ENCODE data around the gene VPS13D.

Gene VPS13D

GRCh38 chr1:12472798-12473551, 243.1 kb downstream of the VPS13D start:
- Histone ChIP-seq H3K9ac (ENCODE audit: low read depth, low read length) (no peak overlapping the region), H3K27me3 (ENCODE audit: control insufficient read depth, insufficient read depth, low read length) (no peaks in the 10 kb centered on the region), H3K36me3 (ENCODE audit: insufficient read depth, low read length) (peaks cover 8% of the 10 kb centered on the region), H3K9me3 (replicated peaks; ENCODE audit: low read length) (no peaks in the 10 kb centered on the region), H3K4me2 (ENCODE audit: low read length) (no peak overlapping the region), H3K4me3 (ENCODE audit: low read length) (no peak overlapping the region), H3K4me1 (ENCODE audit: control insufficient read depth, insufficient read depth, low read length) (peaks cover 28% of the 10 kb centered on the region)

DNA sequence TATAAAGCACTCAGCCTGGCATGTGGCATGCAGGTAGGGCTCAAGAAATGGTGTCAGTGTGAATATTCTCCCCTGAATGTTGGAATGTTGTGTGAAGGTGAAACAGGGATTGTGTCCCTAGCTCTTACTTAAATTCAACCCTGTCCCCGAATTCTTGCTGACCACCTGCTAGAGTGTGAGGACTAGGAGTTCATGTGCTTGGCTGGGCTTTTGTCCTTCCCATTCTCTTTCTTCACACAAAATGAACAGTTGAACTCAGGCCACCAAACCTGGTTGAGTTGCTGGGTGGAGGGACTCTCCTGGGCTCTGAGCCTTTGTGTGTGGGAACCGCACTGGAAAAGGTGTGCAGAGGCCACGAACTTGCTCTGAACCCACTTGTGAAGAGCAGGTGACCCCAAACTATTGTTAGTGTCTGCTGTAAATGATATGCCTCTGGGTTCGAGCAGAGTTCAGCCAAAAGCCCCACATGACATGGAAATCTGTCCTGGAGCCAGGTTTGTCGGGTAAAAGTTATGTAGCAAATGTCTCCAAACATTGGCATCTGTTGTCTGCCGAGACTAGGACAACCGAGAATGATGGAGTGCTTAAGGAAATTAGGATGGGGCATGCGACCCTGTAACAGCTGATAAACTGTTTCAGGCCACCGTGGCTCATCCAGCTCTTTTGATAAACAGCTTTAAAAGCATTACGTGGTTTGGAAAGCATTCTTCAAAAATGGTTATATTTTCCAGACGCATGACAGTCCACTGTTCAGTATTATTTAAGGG, 243.9 kb downstream of the VPS13D start:
- H3K36me3 ChIP-seq (ENCODE audit: insufficient read depth, low read length), result peaks cover 8% of the 10 kb centered on the region
- H3K9me3 ChIP-seq (replicated peaks; ENCODE audit: low read length), result no peaks in the 10 kb centered on the region
- no peak overlapping the region for H3K4me2 ChIP-seq (ENCODE audit: low read length)
- no peak overlapping the region for H3K4me3 ChIP-seq (ENCODE audit: low read length)
- H3K9ac ChIP-seq (ENCODE audit: low read depth, low read length), result no peak overlapping the region
- peaks cover 36% of the 10 kb centered on the region for H3K4me1 ChIP-seq (ENCODE audit: control insufficient read depth, insufficient read depth, low read length)
- no peaks in the 10 kb centered on the region for H3K27me3 ChIP-seq (ENCODE audit: control insufficient read depth, insufficient read depth, low read length)

- H3K36me3 ChIP-seq (ENCODE audit: insufficient read depth, low read length), result peaks cover 17% of the 10 kb centered on the region
- H3K27me3 ChIP-seq (ENCODE audit: control insufficient read depth, insufficient read depth, low read length), result no peaks in the 10 kb centered on the region
- H3K4me1 ChIP-seq (ENCODE audit: control insufficient read depth, insufficient read depth, low read length), result peaks cover 45% of the 10 kb centered on the region
- H3K9ac ChIP-seq (ENCODE audit: low read depth, low read length), result no peak overlapping the region
- no peak overlapping the region for H3K4me2 ChIP-seq (ENCODE audit: low read length)
- no peak overlapping the region for H3K4me3 ChIP-seq (ENCODE audit: low read length)
- no peaks in the 10 kb centered on the region for H3K9me3 ChIP-seq (replicated peaks; ENCODE audit: low read length)
Measured at GRCh38 chr1:12475101-12475500, 245.3 kb downstream of the VPS13D start.

DNA sequence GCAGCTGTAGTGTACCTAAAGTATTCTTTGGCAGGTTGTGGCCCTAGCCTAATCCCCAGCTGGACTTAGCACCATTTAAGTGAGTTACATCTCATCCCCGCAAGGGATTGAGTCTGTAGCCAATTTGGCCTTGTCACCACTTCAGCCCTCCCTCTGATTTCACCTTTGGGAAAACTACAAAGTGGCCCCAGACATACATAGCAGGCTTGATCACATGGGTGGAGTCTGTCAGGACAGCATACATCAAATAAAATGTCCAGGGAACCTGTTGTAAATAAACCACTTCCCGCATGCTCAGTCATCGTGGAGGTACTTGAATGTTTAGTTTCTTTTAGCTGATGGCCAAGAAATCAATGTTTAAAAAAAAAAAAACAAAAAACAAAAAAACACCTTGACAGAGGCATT, 245.7 kb downstream of the VPS13D start:
- H3K4me3 ChIP-seq (ENCODE audit: low read length), result no peak overlapping the region
- peaks cover 17% of the 10 kb centered on the region for H3K36me3 ChIP-seq (ENCODE audit: insufficient read depth, low read length)
- no peak overlapping the region for H3K4me2 ChIP-seq (ENCODE audit: low read length)
- H3K27me3 ChIP-seq (ENCODE audit: control insufficient read depth, insufficient read depth, low read length), result no peaks in the 10 kb centered on the region
- H3K9ac ChIP-seq (ENCODE audit: low read depth, low read length), result no peak overlapping the region
- H3K4me1 ChIP-seq (ENCODE audit: control insufficient read depth, insufficient read depth, low read length), result peaks cover 49% of the 10 kb centered on the region
- no peaks in the 10 kb centered on the region for H3K9me3 ChIP-seq (replicated peaks; ENCODE audit: low read length)

- Histone ChIP-seq H3K9ac (ENCODE audit: low read depth, low read length) (no peak overlapping the region), H3K4me1 (ENCODE audit: control insufficient read depth, insufficient read depth, low read length) (peaks cover 54% of the 10 kb centered on the region), H3K4me2 (ENCODE audit: low read length) (no peak overlapping the region), H3K27me3 (ENCODE audit: control insufficient read depth, insufficient read depth, low read length) (no peaks in the 10 kb centered on the region), H3K36me3 (ENCODE audit: insufficient read depth, low read length) (peaks cover 17% of the 10 kb centered on the region), H3K4me3 (ENCODE audit: low read length) (no peak overlapping the region), H3K9me3 (replicated peaks; ENCODE audit: low read length) (no peaks in the 10 kb centered on the region)
Measured at GRCh38 chr1:12475947-12476346, 246.1 kb downstream of the VPS13D start.

DNA sequence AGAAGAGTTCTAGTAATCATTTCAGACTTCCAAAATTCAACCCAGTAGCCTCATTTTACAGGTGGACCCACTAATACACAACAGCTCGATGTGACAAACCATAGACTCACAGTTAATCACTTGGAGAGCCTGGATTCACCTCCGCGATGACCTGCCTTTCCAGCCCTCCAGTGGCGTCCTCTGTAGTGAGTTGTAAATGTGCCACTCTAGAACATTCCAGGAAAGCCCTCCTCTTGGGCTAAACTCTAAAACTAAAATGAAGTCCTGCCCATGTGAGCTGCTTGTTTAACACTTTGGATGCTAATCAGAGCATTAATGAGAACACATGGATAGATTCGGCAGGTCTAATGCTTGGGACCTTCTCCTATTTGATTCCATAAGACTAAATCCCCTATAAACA, 247.5 kb downstream of the VPS13D start:
- peaks cover 60% of the 10 kb centered on the region for H3K4me1 ChIP-seq (ENCODE audit: control insufficient read depth, insufficient read depth, low read length)
- H3K9me3 ChIP-seq (replicated peaks; ENCODE audit: low read length), result no peaks in the 10 kb centered on the region
- peaks cover 17% of the 10 kb centered on the region for H3K36me3 ChIP-seq (ENCODE audit: insufficient read depth, low read length)
- H3K27me3 ChIP-seq (ENCODE audit: control insufficient read depth, insufficient read depth, low read length), result no peaks in the 10 kb centered on the region
- H3K9ac ChIP-seq (ENCODE audit: low read depth, low read length), result peak overlapping the region; percentile 27
- H3K4me3 ChIP-seq (ENCODE audit: low read length), result no peak overlapping the region
- H3K4me2 ChIP-seq (ENCODE audit: low read length), result no peak overlapping the region

DNA sequence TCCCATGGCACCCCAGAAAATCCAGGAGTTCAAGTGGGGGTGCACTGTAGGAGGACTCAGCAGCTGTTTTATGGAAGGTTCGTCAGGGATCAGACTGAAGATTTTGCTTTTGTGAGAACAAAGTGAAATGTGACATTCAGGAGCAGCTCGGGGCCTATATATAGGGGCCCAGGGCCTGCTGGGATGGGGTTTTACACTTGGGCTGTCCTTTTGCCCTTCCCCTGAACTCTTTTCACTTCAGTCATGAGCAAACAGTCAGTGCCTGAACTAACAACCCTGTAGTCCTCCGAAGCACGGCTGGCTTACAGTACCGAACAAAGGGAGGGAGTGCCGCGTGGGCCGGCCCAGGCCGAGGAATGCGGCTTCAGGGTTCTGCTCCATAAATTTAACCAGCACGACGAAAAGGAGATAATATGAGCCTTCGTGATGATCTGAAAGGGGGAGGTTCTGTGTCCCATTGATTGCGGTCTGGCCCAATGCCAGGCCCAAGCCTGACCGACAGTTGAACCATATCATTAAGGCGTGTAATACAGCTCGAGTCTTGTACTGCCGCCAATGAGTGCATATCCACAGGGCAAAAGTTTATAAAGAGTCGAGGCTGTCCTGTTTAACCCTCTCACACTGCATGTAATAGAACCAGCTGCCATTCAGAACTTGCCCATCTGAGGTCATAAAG, 248.2 kb downstream of the VPS13D start:
- H3K9me3 ChIP-seq (replicated peaks; ENCODE audit: low read length), result no peaks in the 10 kb centered on the region
- H3K4me1 ChIP-seq (ENCODE audit: control insufficient read depth, insufficient read depth, low read length), result peaks cover 60% of the 10 kb centered on the region
- H3K36me3 ChIP-seq (ENCODE audit: insufficient read depth, low read length), result peaks cover 17% of the 10 kb centered on the region
- H3K27me3 ChIP-seq (ENCODE audit: control insufficient read depth, insufficient read depth, low read length), result no peaks in the 10 kb centered on the region
- peak overlapping the region; percentile 32 for H3K9ac ChIP-seq (ENCODE audit: low read depth, low read length)
- H3K4me3 ChIP-seq (ENCODE audit: low read length), result peak overlapping the region; percentile 12
- peak overlapping the region; percentile 64 for H3K4me2 ChIP-seq (ENCODE audit: low read length)

GRCh38 chr1:12478612-12478985, 248.8 kb downstream of the VPS13D start:
- peak overlapping the region; percentile 32 for H3K9ac ChIP-seq (ENCODE audit: low read depth, low read length)
- H3K9me3 ChIP-seq (replicated peaks; ENCODE audit: low read length), result no peaks in the 10 kb centered on the region
- peaks cover 55% of the 10 kb centered on the region for H3K4me1 ChIP-seq (ENCODE audit: control insufficient read depth, insufficient read depth, low read length)
- H3K4me2 ChIP-seq (ENCODE audit: low read length), result peak overlapping the region; percentile 64
- H3K36me3 ChIP-seq (ENCODE audit: insufficient read depth, low read length), result peaks cover 16% of the 10 kb centered on the region
- H3K27me3 ChIP-seq (ENCODE audit: control insufficient read depth, insufficient read depth, low read length), result no peaks in the 10 kb centered on the region
- H3K4me3 ChIP-seq (ENCODE audit: low read length), result peak overlapping the region; percentile 12

GRCh38 chr1:12479311-12479710, 249.5 kb downstream of the VPS13D start:
- Histone ChIP-seq H3K27me3 (ENCODE audit: control insufficient read depth, insufficient read depth, low read length) (no peaks in the 10 kb centered on the region), H3K4me3 (ENCODE audit: low read length) (no peak overlapping the region), H3K4me1 (ENCODE audit: control insufficient read depth, insufficient read depth, low read length) (peaks cover 54% of the 10 kb centered on the region), H3K36me3 (ENCODE audit: insufficient read depth, low read length) (peaks cover 13% of the 10 kb centered on the region), H3K9me3 (replicated peaks; ENCODE audit: low read length) (no peaks in the 10 kb centered on the region), H3K4me2 (ENCODE audit: low read length) (no peak overlapping the region), H3K9ac (ENCODE audit: low read depth, low read length) (no peak overlapping the region)

DNA sequence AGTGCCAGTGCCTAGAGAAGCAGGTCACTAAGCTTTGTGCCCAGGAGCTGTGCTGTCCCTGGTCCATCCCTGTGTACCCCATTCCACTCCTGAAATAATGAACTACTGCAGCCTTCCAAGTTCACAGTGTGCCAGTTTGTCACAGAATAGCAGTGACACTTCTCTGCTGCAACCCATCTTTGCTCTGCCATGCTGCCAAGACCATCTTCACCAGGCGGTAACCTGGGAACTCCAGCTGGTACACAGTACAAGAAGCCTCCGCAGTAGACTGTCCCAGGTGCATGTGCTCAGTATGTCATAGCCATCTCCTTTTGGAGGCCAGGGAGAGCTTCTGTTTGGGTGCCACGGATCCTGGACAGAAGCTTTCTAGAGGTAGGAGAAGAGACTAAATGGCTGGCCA, 250.2 kb downstream of the VPS13D start:
- no peak overlapping the region for H3K9ac ChIP-seq (ENCODE audit: low read depth, low read length)
- H3K9me3 ChIP-seq (replicated peaks; ENCODE audit: low read length), result no peaks in the 10 kb centered on the region
- H3K27me3 ChIP-seq (ENCODE audit: control insufficient read depth, insufficient read depth, low read length), result no peaks in the 10 kb centered on the region
- peaks cover 53% of the 10 kb centered on the region for H3K4me1 ChIP-seq (ENCODE audit: control insufficient read depth, insufficient read depth, low read length)
- no peak overlapping the region for H3K4me2 ChIP-seq (ENCODE audit: low read length)
- no peak overlapping the region for H3K4me3 ChIP-seq (ENCODE audit: low read length)
- peaks cover 13% of the 10 kb centered on the region for H3K36me3 ChIP-seq (ENCODE audit: insufficient read depth, low read length)

DNA sequence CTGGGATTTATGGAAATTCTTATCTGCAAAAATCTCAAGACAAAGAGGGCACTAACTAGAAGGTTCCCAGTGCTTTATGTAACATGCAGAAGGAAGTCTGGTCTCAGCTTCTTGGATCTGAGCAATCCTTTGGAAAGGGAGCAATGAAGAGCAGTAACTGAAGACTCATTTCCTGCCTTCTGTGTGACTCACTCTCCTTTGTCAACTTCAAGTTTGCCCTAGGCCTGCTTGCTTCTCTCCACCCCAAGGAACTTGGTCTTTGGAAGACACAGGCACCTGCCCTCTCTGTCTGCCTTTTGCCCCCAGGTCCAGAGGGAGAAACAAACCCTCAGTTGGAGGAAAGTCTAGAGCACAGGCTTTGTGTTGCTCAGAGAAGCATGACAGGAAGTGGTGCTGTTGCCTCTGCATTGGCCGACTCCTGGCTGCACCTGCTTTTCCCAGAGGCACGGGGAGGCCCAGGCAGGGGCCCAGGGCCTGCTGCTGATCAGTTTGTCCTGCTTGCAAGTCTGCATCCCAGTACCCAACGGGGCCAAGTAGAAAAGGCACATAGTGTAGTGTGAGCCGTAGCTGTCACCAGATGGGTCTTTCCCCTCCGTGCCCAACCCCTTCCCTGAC, 251.0 kb downstream of the VPS13D start:
- no peak overlapping the region for H3K4me3 ChIP-seq (ENCODE audit: low read length)
- peaks cover 45% of the 10 kb centered on the region for H3K4me1 ChIP-seq (ENCODE audit: control insufficient read depth, insufficient read depth, low read length)
- peaks cover 13% of the 10 kb centered on the region for H3K36me3 ChIP-seq (ENCODE audit: insufficient read depth, low read length)

More for the DNA sequence above, 251.0 kb downstream of the VPS13D start:
- no peak overlapping the region for H3K9ac ChIP-seq (ENCODE audit: low read depth, low read length)
- H3K4me2 ChIP-seq (ENCODE audit: low read length), result peak overlapping the region; percentile 18
- H3K9me3 ChIP-seq (replicated peaks; ENCODE audit: low read length), result no peaks in the 10 kb centered on the region
- H3K27me3 ChIP-seq (ENCODE audit: control insufficient read depth, insufficient read depth, low read length), result no peaks in the 10 kb centered on the region

Measured in skeletal muscle satellite cell (primary cell).